ENCODE data around the gene NDUFA7.

DNA sequence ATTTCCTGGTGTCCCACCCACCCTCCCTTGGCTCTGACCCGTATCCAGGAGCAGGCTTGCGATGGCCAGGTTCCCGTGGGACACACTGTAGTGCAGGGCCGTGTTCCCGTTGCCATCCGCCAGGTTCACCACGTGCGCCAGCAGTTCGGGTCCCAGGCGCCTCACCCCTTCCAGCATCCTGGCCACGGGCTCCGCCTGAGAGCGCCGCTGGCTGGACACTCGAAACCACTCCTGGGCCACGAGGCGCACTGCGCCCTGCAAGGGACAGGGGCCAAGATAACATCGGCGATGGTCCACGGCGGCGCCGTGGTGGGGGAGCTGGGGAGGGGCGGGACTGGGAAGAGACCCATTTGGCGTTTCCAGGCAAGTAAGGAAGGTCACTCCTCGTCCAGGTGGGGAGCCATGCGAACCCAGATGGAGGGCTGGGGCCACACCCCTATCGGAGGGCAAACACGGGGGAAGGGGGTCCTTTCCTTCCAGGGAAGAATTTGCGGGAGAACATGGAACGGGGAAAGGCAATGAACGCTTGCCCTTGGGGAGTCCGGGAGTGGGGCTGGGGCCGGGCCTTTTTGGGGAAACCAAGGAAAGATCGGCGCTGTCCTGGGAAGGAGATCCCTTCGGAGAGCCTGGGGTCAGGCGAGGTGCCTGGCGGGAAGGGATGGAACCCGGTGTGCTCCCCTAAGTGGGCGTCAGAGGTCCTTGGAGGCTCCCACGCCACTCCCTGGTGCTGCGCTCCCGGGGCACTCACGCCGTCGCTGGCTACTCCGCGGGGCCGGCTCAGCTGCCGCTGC is 12.0 kb upstream of the NDUFA7 start:
- TF ChIP-seq POLR2AphosphoS5 (IDR thresholded peaks at IDR 0.05; ENCODE audit: low read depth, low read length) (no peak), ATF1 (CRISPR knock-in tag; IDR thresholded peaks at IDR 0.05) (no peak), MXD3 (CRISPR knock-in tag; IDR thresholded peaks at IDR 0.05) (no peak), ZBTB1 (CRISPR knock-in tag; IDR thresholded peaks at IDR 0.05; ENCODE audit: borderline replicate concordance) (no peak), SOX6 (IDR thresholded peaks at IDR 0.05) (no peak), SOX6 (CRISPR knock-in tag; IDR thresholded peaks at IDR 0.05) (no peak)

All from HepG2 (cell line).